HG02884 (cell line): ENCODE data around the gene LSP1.

Experiments
- ATAC-seq: cut with Tn5 transposase; IDR thresholded peaks from one replicate; pipeline ENCODE4 v1.9.1; 2021; ENCODE audit warnings: mild to moderate bottlenecking, moderate library complexity; ENCODE audit not compliant: unreplicated experiment

Gene LSP1

GRCh38 chr11:1926156-1927025 is 73.5 kb downstream of the LSP1 start:
- no peak for ATAC-seq

- ATAC-seq: no peak
These were observed 74.4 kb downstream of the LSP1 start for GRCh38 chr11:1927026-1927847.

- ATAC-seq: no peak
These were observed 75.1 kb downstream of the LSP1 start for GRCh38 chr11:1927848-1928469.

- ATAC-seq: no peak
These were observed 75.6 kb downstream of the LSP1 start for GRCh38 chr11:1928470-1928890.

- ATAC-seq: no peak
These were observed 76.1 kb downstream of the LSP1 start for GRCh38 chr11:1928891-1929541.

- ATAC-seq: no peak
These were observed 77.0 kb downstream of the LSP1 start for GRCh38 chr11:1929621-1930461.

GRCh38 chr11:1930462-1930830 is 77.6 kb downstream of the LSP1 start:
- no peak for ATAC-seq

- no peak for ATAC-seq
These were observed 78.6 kb downstream of the LSP1 start for GRCh38 chr11:1931341-1932104.

GRCh38 chr11:1932105-1932480 is 79.2 kb downstream of the LSP1 start:
- no peak for ATAC-seq

GRCh38 chr11:1932681-1933080 is 79.8 kb downstream of the LSP1 start:
- ATAC-seq: no peak

- no peak for ATAC-seq
These were observed 80.8 kb downstream of the LSP1 start for GRCh38 chr11:1933416-1934334.

GRCh38 chr11:1934335-1935155 is 81.7 kb downstream of the LSP1 start:
- ATAC-seq: no peak

GRCh38 chr11:1935156-1936071 is 82.5 kb downstream of the LSP1 start:
- ATAC-seq: no peak

- no peak for ATAC-seq
These were observed 83.3 kb downstream of the LSP1 start for GRCh38 chr11:1936072-1936780.

GRCh38 chr11:1936781-1937615 is 84.1 kb downstream of the LSP1 start:
- no peak for ATAC-seq
